GM19193 (cell line): ENCODE data around the gene RGS17.

Experiments
- POLR2A ChIP-seq: IDR thresholded peaks from 4 replicates; pipeline ENCODE4 v1.6.1; 2011; ENCODE audit not compliant: insufficient read depth, insufficient read length; ENCODE audit errors: extremely low read depth

The RGS17 gene, protein sequence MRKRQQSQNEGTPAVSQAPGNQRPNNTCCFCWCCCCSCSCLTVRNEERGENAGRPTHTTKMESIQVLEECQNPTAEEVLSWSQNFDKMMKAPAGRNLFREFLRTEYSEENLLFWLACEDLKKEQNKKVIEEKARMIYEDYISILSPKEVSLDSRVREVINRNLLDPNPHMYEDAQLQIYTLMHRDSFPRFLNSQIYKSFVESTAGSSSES

DNA sequence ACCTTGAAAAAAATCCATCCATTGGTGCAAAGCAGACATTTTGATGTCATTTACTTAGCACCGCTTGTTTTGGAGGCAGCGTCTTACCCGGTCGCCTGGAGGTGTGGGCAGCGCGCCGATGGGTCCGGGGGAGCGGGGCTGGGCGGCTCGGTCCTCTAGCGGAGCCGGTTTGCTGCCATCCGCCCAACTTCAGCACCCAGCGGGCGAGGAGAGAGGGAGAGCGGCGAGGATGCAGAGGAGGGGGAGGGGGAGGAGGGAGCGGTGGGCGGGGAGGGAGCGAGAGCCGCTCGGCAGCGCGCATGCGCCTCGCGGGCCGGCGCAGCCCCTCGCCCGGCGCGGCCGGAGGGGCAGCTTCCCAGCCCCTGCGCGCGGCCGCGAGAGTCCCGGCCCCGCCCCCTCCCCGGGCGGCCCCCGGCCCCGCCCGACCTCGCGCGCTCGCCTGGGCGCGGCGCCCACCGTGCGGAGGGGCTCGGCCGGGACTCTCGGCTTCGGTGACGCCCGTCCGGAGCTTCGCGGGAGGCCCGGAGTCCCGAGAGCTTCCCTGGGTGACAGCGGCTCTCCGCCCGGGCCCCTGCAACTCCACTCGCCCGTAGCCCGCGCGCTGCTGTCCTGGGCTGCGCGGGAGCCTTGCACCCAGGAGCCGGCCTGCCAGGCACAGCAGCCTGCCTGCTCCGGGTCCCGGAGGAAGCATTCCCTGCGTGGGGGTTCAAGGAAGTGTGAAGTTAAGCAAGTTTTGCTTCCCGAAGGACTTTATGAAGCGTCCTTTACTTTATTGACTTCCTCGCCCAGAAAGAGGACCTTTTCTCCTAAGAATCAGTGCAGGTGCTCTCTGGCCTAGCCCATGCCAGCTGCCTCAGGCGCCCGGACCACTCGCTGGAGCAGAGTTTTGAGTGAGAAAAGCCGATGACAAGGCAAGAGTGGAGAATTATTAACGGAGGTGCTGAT is at the start of gene RGS17:
RGS17 (minus strand) TSS at position 246 of the 945 bp plus-strand sequence. CDS start 87,264 bp downstream, outside the sequence.
- no peak for TF ChIP-seq POLR2A

DNA sequence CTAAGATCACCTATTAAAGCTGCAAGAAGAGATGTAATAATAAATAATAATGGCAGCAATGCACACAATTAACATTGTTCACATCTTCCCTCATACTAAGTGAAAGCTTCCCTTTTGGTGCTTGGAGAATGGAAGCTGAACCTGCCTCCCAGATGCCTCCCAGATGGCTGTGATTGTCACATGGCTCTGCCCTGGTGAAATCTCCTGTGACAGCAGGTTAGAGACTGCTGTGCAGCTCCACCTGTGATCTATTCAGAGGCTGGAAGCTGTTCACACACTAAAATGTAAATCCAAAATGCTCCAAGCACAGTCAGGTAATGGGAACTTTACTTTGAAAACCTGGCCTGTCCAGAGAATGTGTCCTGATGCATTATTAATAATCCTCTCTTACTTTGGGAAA is 41.7 kb upstream of the RGS17 start:
- TF ChIP-seq POLR2A = no peak

DNA sequence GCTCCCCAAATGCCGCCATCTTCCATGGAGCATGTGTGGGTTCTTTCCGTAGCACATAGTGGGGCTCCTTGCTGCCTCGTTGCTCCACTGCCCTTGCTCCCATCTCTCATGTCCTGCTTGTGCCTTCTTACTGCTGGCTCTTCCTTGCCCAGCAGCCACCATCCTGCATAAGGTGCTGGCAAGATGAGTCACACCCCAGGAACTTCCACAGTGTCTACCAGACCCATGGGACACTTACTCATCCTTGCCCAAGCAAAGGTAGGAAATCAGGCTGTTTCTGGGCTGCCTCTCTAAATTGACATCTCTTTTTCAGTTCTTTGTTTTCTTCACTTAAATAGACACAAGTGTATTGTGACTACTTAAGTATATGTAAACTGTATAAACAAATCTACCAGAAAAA is 39.4 kb upstream of the RGS17 start:
- no peak for TF ChIP-seq POLR2A

DNA sequence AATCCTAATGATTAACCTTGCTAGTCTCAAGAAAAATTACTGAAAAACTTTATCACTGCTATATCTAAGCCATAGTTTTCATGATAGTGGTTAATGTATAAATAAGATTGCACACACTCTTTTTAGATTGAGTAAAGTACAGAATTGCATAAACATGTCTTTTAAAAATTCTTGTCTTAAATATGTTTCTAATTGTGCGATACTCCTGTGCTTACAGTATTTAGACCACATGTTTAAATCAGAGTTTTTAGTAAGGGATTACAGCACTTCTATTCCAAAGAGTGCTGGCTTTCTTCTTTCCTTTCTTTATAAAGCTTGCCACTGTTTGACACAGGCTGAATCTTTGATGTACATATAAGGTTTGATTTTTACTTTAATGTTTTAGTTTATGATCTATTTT is 36.8 kb upstream of the RGS17 start:
- TF ChIP-seq POLR2A = no peak

DNA sequence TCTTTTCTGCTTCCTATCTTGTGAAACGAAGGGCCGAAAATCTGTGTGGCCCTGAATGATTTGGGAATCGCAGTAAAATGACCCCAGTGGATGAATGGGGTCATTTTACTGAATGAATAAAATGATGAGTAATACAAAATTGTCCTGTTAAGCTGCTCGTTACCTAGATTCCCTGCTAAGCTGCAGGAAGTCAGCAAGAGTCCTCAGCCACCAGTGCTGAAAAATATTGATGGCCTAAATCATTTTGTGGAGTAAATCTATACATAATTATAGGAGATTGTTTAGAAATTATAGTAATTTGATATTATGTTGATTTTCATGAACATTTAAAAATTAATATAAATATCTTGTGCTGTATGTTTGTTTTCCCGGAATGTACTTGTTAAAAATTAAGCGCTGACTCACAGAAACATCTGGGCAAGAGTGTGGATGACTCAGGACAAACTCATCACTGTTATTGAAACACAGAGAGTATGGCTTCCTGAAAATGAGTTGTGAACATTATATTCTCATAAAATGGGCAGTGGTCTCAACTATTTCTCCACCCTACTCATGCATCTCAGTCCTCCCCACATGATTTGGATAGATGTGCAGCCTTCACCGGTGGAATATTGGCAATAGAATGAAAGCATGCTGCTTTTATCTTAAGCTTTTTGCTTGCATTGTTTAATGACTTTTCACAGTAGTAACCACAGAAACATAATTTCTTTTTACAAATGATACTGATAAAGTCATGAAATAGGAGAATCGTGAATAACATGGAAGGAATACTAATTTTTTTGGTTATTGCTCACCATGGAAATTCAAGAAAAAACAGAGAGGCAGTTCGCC is 36.2 kb upstream of the RGS17 start:
- no peak for TF ChIP-seq POLR2A

DNA sequence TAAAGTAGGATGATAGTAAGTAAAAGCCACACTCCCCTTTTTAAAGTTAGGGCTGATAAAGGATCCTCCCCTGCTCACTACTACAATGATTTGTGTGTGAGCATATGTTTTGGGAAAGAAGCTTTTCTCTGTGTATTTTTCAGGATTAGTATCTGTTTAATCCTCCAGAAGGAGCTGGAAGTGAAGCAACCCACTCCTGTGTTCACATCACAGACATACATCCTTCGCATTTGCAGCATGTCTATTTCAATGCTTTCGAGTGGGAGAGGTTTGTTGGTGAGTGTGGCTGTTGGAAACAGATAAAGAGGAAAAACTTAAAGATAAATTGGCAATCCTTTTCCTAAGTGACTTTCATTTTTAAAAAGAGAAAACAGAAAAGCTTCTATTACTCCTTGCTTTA is 31.6 kb upstream of the RGS17 start:
- no peak for TF ChIP-seq POLR2A

DNA sequence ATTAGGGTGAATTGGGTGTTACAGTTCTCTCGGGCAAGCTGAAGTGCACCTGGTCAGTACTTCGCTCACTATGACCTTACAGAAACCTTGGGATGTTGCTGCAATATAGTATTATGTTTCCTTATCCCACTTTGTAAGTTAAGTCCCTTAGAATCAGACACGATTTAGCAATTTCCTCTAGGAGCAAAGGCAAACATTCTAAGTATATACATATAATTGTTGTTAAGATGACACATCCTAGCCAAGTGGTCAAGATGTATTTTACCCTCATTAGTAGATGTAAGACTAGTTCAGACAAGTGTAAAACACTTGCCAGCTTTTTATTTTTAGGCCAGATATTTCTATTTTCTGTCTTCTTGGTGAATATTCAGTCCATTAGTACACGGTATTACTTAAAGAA is 31.1 kb upstream of the RGS17 start:
- TF ChIP-seq POLR2A = no peak

DNA sequence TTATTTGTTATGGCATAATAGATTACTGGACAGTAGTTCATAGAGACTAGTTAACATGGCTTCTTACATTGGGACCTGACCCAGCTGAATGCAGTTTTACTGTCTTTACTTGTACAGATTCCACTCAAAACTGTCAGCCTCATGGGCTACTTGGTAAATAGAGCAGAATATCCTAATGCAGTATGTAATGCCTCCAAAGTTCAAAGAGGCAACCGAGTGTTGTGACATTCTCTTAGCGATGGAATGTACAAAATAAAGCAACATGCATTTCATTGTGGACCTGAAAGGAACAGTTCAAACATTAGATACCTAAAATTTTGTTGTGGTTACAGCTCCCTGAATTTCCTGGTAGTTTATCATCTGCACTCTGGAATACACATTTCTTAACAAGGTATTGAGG is 29.1 kb upstream of the RGS17 start:
- TF ChIP-seq POLR2A = no peak

DNA sequence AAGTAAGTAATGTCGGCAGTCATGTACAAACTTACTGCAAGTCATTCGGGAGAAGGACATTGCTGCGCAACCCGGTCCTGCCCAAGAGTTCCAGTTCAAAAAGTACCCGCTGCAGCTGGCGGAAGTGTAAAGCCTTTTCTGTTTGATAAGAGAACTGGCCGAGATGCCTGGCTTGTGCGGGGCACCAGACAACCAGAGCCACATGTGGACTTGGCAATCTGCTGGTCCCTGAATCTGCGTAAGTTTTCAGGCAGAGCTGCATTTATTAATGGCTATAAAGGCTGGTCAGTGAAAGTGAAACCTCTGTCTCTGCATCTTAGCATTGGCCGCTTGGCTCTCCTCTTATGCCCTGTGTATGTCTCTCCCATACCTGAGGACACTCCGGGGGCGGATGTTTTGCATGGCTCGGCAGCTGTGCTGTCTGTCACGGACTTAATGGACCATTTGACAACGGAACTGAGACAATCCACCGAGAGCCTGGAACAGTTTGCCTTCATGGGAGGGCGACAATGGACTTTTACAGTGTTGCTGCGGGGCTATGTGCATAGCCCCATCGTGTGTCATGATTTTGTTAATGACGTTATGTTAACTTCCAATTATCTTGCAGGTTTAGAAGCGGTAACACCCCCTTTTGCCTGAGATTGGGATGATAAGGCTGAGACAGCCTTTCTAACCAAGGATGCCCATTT is 19.8 kb upstream of the RGS17 start:
- TF ChIP-seq POLR2A = no peak

DNA sequence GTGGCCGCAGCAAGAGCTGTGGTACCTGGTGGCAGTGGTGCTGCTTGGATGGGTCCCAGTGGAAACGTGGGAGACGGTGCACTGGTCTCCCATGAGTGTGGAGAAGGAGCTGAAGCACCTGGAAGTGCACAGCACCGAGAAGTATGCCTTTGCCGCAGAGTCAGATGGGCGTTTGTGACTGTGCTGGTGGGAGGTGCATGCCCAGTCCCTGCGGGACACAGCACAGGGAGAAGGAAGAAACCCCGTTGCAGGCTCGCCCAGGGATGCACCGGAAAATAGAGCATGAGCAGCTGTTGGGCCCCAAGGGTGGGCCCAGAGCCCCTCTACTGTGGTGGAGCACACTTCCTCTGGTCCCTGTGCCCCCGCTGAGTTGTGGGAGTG is 19.3 kb upstream of the RGS17 start:
- no peak for TF ChIP-seq POLR2A

DNA sequence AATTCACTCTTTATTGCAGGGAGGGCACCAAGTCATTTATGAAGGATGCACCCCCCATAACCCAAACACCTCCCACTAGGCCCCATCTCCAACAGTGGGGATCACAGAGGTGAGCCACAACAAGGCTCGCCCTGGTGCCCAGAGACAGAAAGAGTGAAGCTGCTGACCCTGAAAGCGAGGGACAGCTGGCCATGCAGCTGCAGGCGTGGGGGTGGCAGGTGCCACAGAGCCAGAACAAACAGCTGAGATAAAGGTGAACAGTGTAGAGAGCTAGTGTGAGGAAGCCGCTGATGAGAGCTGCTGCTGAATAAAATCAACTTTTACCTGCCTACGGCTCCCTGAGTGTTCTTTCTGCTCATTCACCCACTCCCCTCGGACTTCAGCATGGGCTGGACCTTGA is 18.8 kb upstream of the RGS17 start:
- TF ChIP-seq POLR2A = no peak

DNA sequence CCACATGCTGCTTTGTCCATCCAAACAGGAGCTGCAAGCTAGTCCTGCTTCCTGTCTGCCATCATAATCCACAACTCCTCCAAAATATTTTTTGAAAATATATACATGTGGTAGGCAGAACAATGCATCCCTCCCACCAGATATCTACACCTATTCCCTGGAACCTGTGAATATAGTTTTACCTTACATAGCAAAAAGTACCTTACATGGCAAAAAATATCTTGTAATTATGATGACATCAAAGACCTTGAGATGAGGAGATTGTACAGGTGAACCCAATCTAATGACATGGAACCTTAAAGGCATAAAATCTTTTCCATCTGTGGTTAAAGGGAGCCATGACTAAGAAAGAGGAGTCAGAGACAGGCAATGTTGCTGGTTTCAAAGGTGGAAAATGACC is 15.3 kb upstream of the RGS17 start:
- TF ChIP-seq POLR2A = no peak

DNA sequence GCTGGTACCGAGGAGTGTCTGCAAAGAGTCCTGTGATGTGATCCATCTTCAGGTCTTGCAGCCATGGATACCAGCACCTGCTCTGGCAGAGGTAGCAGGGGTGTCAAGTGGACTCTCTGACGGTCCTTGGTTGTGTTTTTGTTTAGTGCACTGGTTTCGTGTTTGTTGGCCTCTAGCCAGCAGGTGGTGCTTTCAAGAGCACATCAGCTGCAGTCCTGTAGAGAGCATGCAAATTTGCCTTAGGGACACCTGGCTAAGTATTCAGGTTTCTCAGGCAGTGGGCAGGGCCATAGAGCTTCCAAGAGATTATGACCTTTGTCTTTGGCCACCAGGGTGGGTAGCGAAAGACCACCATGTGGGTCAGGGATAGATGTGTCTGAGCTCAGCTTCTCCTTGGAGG is 14.5 kb upstream of the RGS17 start:
- TF ChIP-seq POLR2A = no peak

DNA sequence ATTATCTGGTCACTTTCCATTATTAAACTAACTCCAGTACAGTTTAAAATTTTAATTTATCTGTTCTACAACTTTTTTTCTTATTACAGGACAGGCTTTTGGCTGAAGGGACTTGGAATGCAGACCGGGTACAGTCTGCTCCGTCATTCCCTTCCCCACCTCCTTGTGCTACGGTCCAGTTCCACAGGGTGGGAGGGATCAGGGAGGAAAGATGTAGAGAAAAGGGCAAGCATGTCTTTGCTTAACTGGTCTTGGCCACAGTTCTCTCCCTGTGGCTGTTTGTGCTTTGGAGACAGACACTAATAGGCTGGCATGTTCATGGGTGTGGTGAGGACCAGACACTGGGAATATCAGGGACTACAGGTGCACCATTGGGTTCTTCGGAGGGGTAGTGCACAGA is 12.1 kb upstream of the RGS17 start:
- TF ChIP-seq POLR2A = no peak

DNA sequence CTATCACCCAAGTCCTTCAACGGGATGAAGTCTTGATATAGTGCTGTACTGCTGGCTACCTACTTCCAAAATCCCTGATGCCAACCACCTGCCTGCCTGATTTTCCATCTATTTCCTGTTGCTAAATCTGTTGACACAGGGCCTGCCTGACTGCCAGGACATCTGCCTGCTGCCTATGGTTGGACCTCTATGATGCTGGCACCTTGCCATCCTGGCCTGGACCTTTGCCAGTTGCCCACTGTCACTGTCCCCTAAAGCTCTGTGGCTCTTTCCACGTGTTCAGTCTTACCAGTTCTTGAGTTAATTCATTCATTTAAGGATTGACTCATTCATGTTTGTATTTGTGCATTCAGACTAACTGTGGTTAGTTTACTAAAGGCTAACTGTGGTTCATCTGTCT is 9.2 kb upstream of the RGS17 start:
- no peak for TF ChIP-seq POLR2A
